Fibroblast of the aortic adventitia (primary cell): ENCODE data around the gene RBMXL3. TPM values are rescaled to one million over a fixed set of nuclear protein-coding genes. Genes with fewer than 3 reads are reported as not detected.

ENCODE experiments used
- DNase-seq: peaks from one replicate; pipeline ENCODE4 v3.0.0-alpha.2; 2010; ENCODE audit warnings: low read depth
- H3K4me3 ChIP-seq: 2 replicates; pipeline ENCODE4 v1.5.1; 2011; ENCODE audit warnings: low read depth, mild to moderate bottlenecking, control low read depth, low read length, moderate library complexity
- CTCF ChIP-seq: IDR thresholded peaks from 2 replicates; pipeline ENCODE4 v1.5.1; 2011; ENCODE audit warnings: mild to moderate bottlenecking, low read length, control low read depth, inconsistent platforms; ENCODE audit not compliant: insufficient read depth
- total RNA-seq: library from RNA; depleted of rRNA; stranded (reverse); fragments of >200 nt; gene quantifications from 2 replicates; pipeline ENCODE4 v1.2.3, GENCODE V29; 2012; ENCODE audit warnings: low replicate concordance

RBMXL3 gene
- total RNA-seq, 1 donor, result not detected

- peak overlapping the region; percentile 74 for H3K4me3 ChIP-seq
- DNase-seq, result no peak
- TF ChIP-seq CTCF, result no peak
These were observed 45.3 kb downstream of the RBMXL3 start for GRCh38 chrX:115234461-115234860.

- DNase-seq, result no peak
- no peak overlapping the region for H3K4me3 ChIP-seq
- no peak for TF ChIP-seq CTCF
These were observed 47.4 kb downstream of the RBMXL3 start for GRCh38 chrX:115236560-115236959.

GRCh38 chrX:115237056-115237455 lies 47.8 kb downstream of the RBMXL3 start:
- H3K4me3 ChIP-seq, result no peak overlapping the region
- DNase-seq, result no peak
- TF ChIP-seq CTCF, result no peak

Other genes with a start within 250 kb of the RBMXL3 start
- gene IL13RA2, start 171.8 kb upstream of the RBMXL3 start, total RNA-seq, result 21.8 and 213 TPM in 2 replicates
- 3.5 and 11.1 TPM in 2 replicates for gene LRCH2, start 44.7 kb downstream of the RBMXL3 start, total RNA-seq
- gene LUZP4, start 100.3 kb downstream of the RBMXL3 start, total RNA-seq, result not detected in 2 replicates